ENCODE results near the gene DVL1. TPM values are rescaled to one million over a fixed set of nuclear protein-coding genes. Genes with fewer than 3 reads are reported as not detected.

Gene DVL1
- total RNA-seq, 1 donor from 2014 or later: 92.9 TPM

DNA sequence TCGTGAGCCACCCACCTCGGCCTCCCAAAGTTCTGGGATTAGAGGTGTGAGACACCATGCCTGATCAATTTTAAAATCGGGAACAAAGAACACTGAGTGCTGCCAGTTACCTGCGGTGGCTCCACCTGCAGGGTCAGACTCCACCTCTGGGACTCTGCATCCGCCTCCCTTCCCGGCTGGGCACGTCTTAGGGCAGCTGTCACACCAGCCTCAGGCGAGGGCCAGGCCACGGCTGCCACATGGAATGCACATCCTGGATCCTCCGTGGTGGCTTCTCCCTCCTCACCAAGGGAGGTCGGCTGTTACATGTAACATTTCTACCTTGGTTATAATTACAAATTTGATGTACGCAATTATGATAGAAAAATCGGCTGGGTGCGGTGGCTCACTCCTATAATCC is 15.0 kb upstream of the DVL1 start:
- no peaks in the 10 kb centered on the region for H3K27me3 Mint-ChIP-seq (ENCODE audit: unreplicated experiment)
- no peaks in the 10 kb centered on the region for H3K36me3 Mint-ChIP-seq (ENCODE audit: unreplicated experiment)
- TF ChIP-seq, protein P1, sequence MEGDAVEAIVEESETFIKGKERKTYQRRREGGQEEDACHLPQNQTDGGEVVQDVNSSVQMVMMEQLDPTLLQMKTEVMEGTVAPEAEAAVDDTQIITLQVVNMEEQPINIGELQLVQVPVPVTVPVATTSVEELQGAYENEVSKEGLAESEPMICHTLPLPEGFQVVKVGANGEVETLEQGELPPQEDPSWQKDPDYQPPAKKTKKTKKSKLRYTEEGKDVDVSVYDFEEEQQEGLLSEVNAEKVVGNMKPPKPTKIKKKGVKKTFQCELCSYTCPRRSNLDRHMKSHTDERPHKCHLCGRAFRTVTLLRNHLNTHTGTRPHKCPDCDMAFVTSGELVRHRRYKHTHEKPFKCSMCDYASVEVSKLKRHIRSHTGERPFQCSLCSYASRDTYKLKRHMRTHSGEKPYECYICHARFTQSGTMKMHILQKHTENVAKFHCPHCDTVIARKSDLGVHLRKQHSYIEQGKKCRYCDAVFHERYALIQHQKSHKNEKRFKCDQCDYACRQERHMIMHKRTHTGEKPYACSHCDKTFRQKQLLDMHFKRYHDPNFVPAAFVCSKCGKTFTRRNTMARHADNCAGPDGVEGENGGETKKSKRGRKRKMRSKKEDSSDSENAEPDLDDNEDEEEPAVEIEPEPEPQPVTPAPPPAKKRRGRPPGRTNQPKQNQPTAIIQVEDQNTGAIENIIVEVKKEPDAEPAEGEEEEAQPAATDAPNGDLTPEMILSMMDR (IDR thresholded peaks at IDR 0.05): no peak
- H3K4me1 Mint-ChIP-seq (ENCODE audit: unreplicated experiment): peaks cover 33% of the 10 kb centered on the region
- no peak for DNase-seq (ENCODE audit: extremely low spot score, unreplicated experiment)
- no peak overlapping the region for H3K27ac Mint-ChIP-seq (ENCODE audit: unreplicated experiment)
- no peak overlapping the region for H3K4me3 Mint-ChIP-seq (ENCODE audit: unreplicated experiment)
- H3K9me3 Mint-ChIP-seq (ENCODE audit: unreplicated experiment): no peaks in the 10 kb centered on the region

DNA sequence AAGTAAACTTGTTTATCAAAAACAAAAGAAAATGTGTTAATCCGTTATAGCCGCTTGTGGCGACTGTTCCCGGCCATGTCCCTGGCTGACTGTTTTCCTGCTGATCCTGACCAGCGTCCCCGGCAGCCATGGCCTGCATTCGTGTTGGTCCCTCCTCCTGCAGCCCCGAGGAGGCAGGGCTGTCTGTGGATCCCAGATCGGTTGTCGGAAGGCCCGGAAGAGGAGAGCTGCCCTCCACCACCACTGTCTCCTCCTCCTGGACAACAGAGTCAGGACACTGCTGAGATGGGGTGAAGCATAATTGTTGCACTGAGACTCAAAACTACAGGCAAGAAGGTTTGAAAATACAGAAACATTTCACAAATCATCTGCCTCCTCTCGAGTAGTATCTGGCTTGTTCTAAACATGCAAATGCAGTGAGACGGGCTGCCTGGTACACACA is 12.8 kb upstream of the DVL1 start:
- H3K36me3 Mint-ChIP-seq (ENCODE audit: unreplicated experiment): no peaks in the 10 kb centered on the region
- H3K9me3 Mint-ChIP-seq (ENCODE audit: unreplicated experiment): no peaks in the 10 kb centered on the region
- TF ChIP-seq, protein P1 (IDR thresholded peaks at IDR 0.05): peak; percentile 40
- H3K4me1 Mint-ChIP-seq (ENCODE audit: unreplicated experiment): peaks cover 52% of the 10 kb centered on the region
- peak overlapping the region; percentile 3 for H3K4me3 Mint-ChIP-seq (ENCODE audit: unreplicated experiment)
- no peaks in the 10 kb centered on the region for H3K27me3 Mint-ChIP-seq (ENCODE audit: unreplicated experiment)
- H3K27ac Mint-ChIP-seq (ENCODE audit: unreplicated experiment): peak overlapping the region; percentile 90
- no peak for DNase-seq (ENCODE audit: extremely low spot score, unreplicated experiment)

DNA sequence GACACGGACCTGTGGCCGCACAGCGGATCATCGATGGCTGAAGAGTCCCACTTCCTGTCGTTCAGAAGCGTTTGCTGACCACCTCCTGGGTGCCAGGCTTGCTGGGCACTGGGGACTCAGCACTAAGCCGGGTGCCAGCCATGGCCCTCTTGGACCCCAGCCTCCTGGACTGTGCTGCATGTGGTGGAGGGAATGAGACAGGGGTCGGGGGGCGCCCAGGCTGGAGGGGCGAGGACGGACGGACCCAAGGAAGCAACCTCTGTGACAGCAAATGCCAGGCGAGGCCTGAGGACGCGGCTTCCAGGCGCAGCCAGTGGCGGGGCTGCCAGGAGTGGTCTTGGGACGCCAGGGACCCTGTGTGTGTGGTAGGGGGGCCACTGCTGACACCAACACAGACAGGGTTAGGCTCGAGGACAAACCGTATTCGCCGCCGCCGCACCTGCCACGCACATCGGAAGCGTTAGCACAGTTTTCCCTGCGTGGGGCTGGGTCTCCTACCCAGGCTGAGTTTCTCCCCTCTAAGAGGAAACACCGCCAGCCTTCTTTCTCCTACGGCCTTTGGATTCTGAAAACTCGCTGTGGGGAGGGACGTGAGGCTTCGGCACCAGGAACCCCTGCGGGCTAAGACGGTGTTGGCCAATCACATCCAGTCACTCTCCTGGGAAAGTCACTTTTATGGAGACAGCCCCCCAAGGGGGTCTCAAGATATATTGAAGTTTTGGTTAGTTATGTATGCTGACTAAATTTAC is 12.2 kb upstream of the DVL1 start:
- Mint-ChIP-seq H3K4me3 (ENCODE audit: unreplicated experiment) (peak overlapping the region; percentile 3), H3K4me1 (ENCODE audit: unreplicated experiment) (peaks cover 56% of the 10 kb centered on the region), H3K36me3 (ENCODE audit: unreplicated experiment) (no peaks in the 10 kb centered on the region)

DNA sequence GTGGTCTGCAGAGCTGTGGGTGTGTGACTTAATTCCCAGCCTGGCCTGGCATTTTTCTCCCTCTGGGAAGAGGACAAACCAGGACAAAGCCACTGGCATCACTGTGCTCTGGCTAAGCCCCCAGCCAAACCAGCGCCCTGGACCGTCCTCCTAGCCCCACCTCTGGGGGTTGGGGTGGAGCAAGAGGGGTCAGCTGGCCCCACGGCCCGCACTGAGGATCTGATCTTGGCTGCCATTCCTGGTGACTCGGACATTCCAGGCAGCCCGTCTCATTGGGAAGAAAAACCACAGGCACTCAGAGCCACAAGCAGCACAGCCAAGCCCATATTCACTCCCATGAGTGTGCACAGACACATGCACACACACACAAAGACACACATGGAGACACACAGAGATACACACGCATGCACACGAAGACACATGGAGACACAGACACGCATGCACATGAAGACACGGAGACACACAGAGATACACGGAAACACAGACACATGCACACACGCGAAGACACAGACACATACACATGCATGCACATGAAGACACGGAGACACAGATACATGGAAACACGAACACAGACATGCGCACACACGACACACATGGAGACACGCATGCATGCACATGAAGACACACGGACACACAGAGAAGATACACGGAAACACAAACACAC is 11.4 kb upstream of the DVL1 start:
- no peak for DNase-seq (ENCODE audit: extremely low spot score, unreplicated experiment)
- Mint-ChIP-seq H3K9me3 (ENCODE audit: unreplicated experiment) (no peaks in the 10 kb centered on the region), H3K27ac (ENCODE audit: unreplicated experiment) (peak overlapping the region; percentile 90), H3K27me3 (ENCODE audit: unreplicated experiment) (no peaks in the 10 kb centered on the region), H3K4me3 (ENCODE audit: unreplicated experiment) (peak overlapping the region; percentile 29), H3K36me3 (ENCODE audit: unreplicated experiment) (no peaks in the 10 kb centered on the region), H3K4me1 (ENCODE audit: unreplicated experiment) (peaks cover 56% of the 10 kb centered on the region)
- TF ChIP-seq, protein P1 (IDR thresholded peaks at IDR 0.05): no peak

More for the DNA sequence above, 12.2 kb upstream of the DVL1 start:
- TF ChIP-seq, protein P1 (IDR thresholded peaks at IDR 0.05): no peak
- Mint-ChIP-seq H3K27me3 (ENCODE audit: unreplicated experiment) (no peaks in the 10 kb centered on the region), H3K9me3 (ENCODE audit: unreplicated experiment) (no peaks in the 10 kb centered on the region), H3K27ac (ENCODE audit: unreplicated experiment) (peak overlapping the region; percentile 90)
- DNase-seq (ENCODE audit: extremely low spot score, unreplicated experiment): no peak
